ENCODE measurements around the gene TPI1.
"Not testable (repeated sequence)": the region's sequence is repeated elsewhere in the genome, so short reads cannot be mapped to it uniquely, and the experiment has no call there.

Gene TPI1

DNA sequence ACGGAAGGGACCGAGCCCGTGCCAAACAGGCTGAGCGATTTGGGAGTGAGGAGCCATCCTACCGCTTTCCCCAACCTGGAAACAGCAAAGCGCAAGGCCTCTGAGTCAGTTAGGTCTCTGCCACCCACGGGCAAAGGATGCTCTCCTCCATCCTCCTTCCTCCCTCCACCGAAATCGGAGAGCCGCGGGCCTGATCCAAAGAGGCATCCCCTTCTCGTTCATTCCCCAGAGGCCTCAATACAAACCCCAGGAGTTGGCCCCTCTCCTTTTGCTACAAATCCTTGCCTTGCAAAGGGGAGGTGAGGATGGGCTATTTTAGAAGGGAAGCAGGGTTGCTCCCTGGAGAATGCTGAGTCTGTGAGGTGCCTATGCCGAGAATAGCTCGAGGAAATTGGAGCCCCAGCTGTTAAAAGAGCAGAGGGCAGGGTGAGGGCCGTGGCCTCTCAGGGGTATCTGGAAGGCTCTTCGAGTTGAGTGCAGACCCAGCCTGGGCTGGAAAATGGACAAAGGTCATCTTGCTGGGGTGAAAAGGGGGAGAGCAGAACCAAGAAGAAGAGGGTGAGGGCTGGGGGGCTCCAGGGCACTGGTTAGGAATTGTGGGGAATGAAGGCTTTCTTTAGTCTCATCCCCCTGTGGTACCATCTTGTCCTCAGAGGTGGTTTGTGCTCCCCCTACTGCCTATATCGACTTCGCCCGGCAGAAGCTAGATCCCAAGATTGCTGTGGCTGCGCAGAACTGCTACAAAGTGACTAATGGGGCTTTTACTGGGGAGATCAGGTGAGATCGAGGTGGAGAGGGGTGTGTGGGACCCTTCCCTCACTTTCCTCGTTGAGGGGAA, 1.1 kb downstream of the TPI1 start:
- no peak for DNase-seq (ENCODE audit: low read depth, low spot score)

DNA sequence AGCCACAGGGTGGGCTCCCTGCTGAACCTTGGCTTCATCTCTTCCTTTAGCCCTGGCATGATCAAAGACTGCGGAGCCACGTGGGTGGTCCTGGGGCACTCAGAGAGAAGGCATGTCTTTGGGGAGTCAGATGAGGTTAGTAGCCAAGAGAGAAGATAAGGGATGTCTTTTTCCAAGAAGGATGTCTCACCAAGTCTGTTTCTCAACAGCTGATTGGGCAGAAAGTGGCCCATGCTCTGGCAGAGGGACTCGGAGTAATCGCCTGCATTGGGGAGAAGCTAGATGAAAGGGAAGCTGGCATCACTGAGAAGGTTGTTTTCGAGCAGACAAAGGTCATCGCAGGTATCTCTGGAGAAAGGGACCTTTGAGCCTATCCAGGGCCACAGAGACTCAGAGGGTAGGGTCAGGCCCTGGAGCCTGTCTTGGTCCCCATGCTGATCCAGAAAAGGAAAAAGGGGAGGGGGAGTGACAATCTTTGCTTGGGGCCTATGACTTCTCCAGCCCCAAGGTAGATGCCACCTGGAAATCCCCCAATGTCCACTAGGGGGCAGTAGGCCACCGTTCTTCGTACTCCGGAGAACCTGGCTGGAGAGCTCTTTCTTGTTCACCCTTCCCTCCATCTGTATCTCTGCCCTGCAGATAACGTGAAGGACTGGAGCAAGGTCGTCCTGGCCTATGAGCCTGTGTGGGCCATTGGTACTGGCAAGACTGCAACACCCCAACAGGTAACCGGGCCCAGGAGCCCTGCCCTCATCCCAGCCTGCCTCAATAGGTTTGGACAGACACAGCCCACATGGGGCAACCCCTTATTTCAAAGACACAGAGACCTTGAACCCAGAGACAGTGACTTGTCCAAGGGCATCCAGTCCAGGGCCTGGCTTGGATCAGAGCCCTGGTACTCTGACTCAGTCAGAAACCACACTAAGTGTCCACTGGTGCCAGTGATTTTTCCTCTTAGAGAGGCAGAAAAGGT, 2.0 kb downstream of the TPI1 start:
- DNase-seq (ENCODE audit: low read depth, low spot score) = no peak

DNA sequence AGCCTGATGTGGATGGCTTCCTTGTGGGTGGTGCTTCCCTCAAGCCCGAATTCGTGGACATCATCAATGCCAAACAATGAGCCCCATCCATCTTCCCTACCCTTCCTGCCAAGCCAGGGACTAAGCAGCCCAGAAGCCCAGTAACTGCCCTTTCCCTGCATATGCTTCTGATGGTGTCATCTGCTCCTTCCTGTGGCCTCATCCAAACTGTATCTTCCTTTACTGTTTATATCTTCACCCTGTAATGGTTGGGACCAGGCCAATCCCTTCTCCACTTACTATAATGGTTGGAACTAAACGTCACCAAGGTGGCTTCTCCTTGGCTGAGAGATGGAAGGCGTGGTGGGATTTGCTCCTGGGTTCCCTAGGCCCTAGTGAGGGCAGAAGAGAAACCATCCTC, 3.0 kb downstream of the TPI1 start:
- not testable (repeated sequence) for DNase-seq (ENCODE audit: low read depth, low spot score)

DNA sequence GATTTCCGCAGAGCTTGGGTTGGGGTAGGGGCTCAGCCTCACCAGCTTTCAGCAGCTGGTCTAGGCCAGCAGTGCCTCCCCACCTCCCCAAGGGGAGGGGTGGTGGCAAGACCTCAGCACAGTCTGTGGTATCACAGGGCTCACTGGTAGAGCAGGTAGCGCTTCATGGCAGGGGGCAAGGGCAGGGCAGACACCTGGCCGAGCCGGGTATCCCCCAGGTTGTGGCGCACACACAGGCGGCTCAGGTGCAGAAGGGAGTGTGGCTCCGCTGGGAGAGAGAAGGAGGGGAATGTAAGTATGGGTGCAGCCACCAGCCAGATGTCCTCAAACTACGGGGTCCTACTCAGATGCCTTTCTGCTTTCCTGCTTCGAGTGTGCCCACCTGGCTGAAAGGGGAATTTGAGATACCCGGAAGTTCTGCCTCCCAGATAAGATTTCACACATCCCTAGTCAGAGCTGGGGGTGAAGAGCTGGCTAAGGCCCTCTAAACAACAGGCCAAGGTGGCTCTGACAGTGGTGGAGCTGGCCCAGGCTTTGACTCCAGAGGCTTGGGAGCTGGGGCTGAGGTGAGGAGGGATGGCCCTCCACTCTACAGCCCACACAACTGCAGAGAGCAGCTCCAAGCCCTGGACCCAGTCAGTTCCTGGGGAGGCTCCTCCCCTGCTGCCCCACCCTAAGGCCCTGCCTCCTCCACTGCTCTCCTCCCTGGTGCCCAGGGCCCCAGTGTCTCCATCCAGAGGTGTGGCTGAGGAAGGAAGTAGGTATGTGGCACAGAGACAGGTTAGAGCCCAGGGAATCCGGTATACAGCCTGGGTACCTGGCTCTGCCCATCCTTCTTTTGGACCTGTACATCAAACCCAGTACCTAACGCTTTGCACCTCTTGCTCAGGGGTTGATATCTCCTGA, 4.0 kb downstream of the TPI1 start:
- no peak for DNase-seq (ENCODE audit: low read depth, low spot score)

DNA sequence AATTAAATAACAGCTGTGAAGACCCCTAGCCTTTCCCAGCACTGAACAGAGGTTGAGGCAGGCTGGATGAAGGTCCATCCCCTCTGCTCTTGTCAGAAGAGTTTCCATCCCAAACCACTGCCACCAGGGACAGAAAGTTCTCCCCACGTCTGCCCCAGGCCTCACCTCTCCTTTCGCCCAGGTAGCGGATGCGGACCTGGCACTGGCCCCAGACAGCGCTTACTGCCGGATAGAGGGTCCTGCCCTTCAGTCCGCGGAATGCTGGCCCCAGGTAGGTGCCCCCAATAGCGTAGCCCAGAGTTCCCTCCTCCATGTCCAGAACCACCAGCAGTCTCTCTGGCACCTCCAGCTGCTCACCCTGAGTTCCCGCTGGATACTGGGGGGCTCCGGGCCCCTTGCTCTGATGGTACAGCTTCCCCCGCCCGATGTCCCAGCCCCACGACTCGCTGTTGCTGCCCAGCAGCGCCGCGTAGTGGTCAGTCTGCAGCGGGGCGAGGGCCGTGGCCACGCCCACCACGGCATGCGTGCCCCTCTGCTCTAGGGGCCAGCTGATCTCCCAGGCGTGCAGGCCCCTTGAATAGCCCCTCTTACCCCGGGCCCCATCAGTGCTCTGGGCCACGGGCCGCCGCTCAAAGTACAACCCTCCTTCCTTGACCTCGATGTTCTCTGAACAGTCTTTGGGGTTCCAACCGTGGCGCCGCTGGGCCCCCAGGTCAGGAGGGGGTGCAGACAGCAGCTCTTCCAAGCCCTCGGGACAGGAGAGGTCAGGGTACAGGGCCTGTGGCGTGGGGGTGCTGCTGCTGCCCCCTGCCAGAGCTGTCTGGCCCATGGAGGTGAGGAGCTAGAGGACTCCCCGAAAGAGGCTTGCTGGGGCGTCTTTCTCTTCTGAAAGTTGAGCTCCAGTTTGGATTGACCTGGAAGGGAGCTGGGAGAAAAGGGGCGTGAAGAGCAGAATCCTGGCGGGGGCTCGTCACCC, 5.0 kb downstream of the TPI1 start:
- no peak for DNase-seq (ENCODE audit: low read depth, low spot score)

DNA sequence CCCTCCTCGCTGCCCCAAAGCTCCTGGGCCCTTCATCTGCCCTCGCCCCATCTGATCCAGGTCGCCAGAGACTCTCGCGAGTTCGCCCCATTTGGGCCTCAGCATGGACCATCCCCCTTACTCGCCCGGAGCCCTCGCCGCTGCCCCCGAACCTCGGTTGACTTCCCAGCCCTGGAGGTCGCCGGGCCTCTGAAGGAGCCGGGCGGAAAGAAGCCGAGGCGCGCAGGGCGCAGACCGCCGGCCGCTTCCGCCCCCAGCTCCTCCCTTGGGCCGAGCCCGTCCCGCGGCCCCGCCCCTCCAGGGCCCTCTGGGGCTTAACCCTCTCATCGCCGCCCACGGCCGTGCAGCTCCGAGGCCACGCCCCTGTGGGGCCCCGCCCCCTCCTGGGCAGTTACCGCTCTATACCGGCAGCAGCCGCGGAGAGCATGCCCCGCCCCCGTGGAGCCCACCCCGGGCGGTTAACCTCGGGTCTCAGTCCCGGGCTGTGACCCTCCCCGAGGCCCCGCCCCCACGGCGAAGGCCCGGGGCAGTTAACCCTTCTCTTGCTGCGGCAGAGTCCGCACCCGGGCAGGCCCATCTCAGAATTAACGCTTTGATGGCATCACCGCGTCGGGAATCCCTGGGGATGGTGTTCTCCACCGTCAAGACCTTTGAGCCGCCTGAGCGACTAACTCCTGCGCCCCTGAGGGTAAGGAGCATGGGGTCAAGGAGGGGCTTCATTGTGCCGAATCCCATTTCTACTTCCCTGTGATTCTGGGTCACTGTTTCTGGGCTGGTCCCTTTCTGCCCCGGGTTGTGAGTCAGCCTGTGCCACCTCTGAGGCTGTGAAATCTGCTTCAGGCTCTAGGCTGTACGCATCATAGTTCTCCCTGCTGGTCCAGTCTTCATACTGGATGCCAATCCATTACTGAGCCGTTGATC, 6.0 kb downstream of the TPI1 start, which contains the start of gene SPSB2:
TSS of gene SPSB2 (minus strand) at position 210 of the 921 bp plus-strand sequence. CDS start 402 bp downstream, outside the sequence.
- DNase-seq (ENCODE audit: low read depth, low spot score) = peak; percentile 82

DNA sequence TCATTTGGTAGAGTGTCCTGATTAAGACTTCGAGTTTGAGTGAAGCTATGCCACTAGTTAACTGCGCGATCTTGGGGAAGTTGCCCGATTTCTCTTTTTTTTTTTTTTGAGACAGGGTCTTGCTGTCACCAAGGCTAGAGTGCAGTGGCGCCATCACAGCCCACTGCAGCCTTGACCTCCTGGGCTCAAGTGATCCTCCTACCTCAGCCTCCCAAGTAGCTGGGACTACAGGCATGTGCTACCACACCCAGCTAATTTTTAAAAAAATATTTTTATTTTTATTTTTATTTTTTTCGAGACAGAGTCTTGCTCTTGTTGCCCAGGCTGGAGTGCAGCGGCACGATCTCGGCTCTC, 6.7 kb downstream of the TPI1 start:
- DNase-seq (ENCODE audit: low read depth, low spot score) = not testable (repeated sequence)

DNA sequence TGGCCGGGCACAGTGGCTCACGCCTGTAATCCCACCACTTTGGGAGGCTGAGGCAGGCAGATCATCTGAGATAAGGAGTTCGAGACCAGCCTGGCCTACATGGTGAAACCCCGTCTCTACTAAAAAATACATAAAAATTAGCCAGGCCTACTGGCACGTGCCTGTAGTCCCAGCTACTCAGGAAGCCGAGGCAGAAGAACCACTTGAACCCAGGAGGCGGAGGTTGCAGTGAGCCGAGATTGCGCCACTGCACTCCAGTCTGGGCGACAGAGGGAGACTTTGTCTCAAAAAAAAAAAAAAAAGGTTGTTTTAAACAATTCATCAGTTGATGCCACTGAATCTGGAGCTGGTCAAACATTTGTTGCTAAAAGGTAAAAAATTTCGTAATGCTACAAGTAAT, 12.5 kb downstream of the TPI1 start:
- not testable (repeated sequence) for DNase-seq (ENCODE audit: low read depth, low spot score)

DNA sequence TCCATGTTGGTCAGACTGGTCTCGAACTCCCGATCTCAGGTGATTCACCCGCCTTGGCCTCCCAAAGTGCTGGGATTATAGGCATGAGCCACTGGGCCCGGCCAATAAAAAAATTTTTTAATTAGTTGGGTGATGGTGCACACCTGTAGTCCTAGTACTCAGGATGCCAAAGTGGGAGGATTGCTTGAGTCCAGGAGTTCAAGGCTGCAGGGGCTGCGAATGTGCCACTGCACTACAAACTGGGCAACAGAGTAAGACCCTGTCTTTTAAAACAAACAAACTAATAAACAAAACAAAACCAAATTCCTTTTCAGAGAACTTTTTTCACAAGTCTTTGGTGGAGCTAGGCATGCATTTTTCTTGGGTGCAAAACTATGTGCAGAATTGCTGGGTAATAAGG, 15.9 kb downstream of the TPI1 start:
- DNase-seq (ENCODE audit: low read depth, low spot score) = no peak

DNA sequence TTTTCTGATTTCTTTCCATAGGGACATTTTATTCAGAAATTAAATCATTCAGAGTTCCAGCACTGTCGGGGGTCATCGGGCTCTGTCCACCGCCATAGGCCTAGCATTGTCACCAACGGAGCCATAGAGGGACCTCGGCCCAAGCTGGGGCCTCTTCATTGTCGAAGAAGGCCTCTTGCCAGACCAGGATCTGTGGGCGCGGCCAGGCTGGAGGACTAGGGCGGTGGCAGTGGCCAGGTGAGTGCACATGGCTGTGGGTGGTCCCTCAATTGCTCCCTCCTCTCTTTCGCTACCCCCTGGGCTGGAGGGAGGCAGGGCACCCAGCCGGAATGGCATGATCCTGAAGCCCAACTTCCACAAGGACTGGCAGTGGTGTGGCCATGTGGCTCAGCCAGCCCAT, 16.4 kb downstream of the TPI1 start:
- DNase-seq (ENCODE audit: low read depth, low spot score) = no peak

DNA sequence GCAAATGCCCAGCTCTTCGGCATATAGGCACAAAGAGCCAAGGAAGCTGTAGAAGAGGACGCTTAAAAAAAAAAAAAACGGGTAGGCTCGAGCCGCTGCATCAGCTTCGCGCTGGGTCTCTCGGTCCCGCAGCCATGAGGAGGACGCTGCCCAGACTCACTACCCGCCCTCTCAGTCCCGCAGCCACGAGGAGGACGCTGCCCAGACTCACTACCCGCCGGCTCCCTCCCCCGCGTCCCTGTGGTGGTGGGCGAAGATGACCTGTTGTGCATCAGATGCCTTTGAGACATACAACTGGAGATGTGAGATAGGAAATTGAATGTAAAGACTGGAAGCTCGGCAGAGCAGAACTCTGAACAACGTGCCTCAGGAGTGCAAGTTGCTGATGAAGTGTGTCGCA, 17.2 kb downstream of the TPI1 start:
- DNase-seq (ENCODE audit: low read depth, low spot score) = no peak

DNA sequence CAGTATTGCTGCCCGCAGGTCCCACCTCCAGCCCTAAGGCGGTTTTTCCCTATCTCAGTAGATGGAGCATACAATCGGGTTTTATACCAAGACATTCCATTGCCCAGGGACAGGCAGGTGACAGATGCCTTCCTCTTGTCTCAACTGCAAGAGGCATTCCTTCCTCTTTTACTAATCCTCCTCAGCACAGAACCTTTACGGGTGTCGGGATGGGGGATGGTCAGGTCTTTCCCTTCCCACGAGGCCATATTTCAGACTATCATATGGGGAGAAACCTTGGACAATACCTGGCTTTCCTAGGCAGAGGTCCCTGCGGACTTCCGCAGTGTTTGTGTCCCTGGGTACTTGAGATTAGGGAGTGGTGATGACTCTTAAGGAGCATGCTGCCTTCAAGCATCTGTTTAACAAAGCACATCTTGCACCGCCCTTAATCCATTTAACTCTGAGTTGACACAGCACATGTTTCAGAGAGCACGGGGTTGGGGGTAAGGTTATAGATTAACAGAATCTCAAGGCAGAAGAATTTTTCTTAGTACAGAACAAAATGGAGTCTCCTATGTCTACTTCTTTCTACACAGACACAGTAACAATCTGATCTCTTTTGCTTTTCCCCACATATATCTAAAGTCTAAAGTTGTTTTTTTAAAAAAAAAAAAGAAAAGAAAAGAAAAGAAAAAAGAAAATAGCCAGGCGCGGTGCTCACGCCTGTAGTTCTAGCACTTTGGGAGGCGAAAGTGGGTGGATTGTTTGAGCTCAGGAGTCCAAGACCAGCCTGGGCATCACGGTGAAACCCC, 19.1 kb downstream of the TPI1 start:
- not testable (repeated sequence) for DNase-seq (ENCODE audit: low read depth, low spot score)

DNA sequence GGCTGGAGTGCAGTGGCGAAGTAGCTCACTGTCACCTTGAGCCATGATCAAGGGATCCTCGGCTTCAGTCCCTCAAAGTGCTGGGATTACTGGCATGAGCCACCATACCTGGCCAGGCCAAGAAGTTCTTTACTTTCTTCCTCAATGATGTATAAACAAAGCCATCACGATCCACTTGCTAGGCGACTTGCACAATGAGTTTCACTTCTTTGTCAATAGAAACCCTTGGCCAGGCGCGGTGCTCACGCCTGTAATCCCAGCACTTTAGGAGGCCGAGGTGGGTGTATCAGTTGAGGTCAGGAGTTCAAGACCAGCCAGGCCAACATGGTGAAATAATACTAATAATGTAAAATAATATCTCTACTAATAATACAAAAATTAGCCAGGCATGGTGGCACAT, 20.1 kb downstream of the TPI1 start:
- DNase-seq (ENCODE audit: low read depth, low spot score) = no peak

DNA sequence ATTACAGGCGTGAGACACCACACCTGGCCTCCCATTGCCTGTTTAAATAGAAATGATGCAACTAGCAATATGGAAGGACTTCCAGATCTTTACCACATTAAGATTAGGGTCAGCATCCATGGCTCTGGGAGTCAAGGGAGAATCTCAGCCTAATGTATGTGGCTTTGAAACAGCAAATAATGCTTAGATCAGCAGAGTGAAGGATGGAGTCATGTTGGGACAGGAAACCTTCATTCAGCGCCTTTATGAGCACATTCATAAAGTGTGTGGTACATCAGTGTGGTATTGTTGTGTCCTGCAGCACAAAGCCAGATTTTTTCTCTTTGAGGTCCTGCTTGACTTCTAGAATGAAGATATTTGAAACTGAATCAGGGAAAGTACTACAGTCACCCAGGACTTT, 21.0 kb downstream of the TPI1 start:
- DNase-seq (ENCODE audit: low read depth, low spot score) = no peak

DNA sequence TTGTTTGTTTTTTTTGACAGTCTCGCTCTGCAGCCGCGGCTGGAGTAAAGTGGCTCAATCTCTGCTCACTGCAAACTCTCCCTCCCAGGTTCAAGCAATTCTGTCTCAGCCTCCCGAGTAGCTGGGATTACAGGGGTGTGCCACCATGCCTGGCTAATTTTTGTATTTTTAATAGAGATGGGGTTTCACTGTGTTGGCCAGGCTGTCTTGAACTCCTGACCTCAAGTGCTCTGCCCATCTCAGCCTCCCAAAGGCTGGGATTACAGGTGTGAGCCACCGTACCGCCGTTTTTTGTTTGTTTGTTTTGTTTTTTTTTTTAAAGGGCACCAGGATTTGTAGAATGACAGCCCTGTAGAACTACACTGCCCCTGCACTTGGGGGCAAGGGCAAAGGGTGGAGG, 21.5 kb downstream of the TPI1 start:
- not testable (repeated sequence) for DNase-seq (ENCODE audit: low read depth, low spot score)

DNA sequence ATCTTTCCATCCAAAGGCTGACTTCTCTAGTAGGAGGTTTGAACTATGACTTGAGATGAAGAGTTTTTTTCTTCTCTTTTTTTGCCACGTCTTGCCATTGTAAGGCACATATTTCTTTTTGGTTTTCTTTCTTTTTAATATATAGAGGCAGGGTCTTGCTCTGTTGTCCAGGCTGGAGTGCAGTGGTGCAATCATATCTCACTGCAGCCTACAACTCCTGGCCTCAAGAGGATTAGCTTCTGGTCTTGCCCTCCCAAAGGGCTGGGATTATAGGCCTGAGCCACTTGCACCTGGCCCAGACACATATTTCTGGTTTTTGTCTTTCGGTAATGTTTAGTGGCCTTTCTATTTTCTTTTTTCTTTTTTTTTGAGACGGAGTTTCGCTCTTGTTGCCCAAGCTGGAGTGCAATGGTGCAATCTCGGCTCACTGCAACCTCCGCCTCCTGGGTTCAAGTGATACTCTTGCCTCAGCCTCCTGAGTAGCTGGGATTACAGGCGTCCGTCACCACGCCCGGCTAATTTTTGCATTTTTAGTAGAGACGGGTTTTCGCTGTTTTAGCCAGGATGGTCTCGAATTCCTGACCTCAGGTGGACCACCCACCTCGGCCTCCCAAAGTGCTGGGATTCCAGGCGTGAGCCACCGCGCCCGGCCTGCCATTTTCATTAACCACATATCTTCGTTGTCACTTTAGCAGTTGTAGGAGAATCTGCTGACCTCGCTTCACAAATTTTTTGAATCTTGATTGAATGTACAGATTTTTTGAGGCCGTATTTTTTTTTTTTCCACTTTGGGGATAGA, 22.6 kb downstream of the TPI1 start:
- DNase-seq (ENCODE audit: low read depth, low spot score) = not testable (repeated sequence)
